ENCODE results near the gene NDUFV1.

GRCh38 chr11:67627441-67627811 is 20.7 kb downstream of the NDUFV1 start:
- TF ChIP-seq, protein P1, sequence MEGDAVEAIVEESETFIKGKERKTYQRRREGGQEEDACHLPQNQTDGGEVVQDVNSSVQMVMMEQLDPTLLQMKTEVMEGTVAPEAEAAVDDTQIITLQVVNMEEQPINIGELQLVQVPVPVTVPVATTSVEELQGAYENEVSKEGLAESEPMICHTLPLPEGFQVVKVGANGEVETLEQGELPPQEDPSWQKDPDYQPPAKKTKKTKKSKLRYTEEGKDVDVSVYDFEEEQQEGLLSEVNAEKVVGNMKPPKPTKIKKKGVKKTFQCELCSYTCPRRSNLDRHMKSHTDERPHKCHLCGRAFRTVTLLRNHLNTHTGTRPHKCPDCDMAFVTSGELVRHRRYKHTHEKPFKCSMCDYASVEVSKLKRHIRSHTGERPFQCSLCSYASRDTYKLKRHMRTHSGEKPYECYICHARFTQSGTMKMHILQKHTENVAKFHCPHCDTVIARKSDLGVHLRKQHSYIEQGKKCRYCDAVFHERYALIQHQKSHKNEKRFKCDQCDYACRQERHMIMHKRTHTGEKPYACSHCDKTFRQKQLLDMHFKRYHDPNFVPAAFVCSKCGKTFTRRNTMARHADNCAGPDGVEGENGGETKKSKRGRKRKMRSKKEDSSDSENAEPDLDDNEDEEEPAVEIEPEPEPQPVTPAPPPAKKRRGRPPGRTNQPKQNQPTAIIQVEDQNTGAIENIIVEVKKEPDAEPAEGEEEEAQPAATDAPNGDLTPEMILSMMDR (IDR thresholded peaks at IDR 0.05), result no peak
- TF ChIP-seq POLR2A (IDR thresholded peaks at IDR 0.05), result no peak

Data from right lobe of liver (tissue), 4 donors.